Stomach (tissue), 4 donors: ENCODE measurements around the gene ZMPSTE24.

Source experiments
- CTCF ChIP-seq, 7 experiments: fragments of 450-650 bp in 4 of 7; fragments of 200-600 bp in 3 of 7; sonication (generic) in 3 of 7; IDR thresholded peaks; one replicate each; pipeline ENCODE4 v1.5.1; 2016 to 2019; ENCODE audit warnings: antibody characterized with exemption in 7 of 7, control low read depth in 2 of 7, mild to moderate bottlenecking in 1 of 7
- EP300 ChIP-seq: sonication (generic); formaldehyde crosslinking; IDR thresholded peaks from one replicate; pipeline ENCODE4 v1.6.1; 2017; ENCODE audit warnings: antibody characterized with exemption
- POLR2AphosphoS5 ChIP-seq, 3 donors: sonication (generic); formaldehyde crosslinking; IDR thresholded peaks; one replicate each; pipeline ENCODE4 v1.6.1; 2016; ENCODE audit warnings: antibody characterized with exemption in 3 of 3

- TF ChIP-seq POLR2AphosphoS5 (IDR thresholded peaks at IDR 0.05) = no peak
- no peak for TF ChIP-seq CTCF (IDR thresholded peaks at IDR 0.05)
- no peak for TF ChIP-seq EP300
Observed at GRCh38 chr1:40313958-40314720, 56.1 kb downstream of the ZMPSTE24 start.
